NCI-H526 (cell line): Measurements from ENCODE around the gene C1orf50.
"Not testable (repeated sequence)": the region's sequence is repeated elsewhere in the genome, so short reads cannot be mapped to it uniquely, and the experiment has no call there.

Experiments
- DNase-seq, 2 experiments: peaks; one replicate each; lab custom pipeline; 2025; lab: John Stamatoyannopoulos, UW

Gene C1orf50

GRCh38 chr1:42739753-42740700, 27.0 kb upstream of the C1orf50 start, which contains the start of gene CLDN19:
Gene CLDN19 (minus strand): TSS chr1:42740236. CDS start chr1:42740063, 173 bp downstream.
- peak in 1 of 2 experiments; percentile 72 for DNase-seq

- peak; percentile 68 to 90 for DNase-seq
Measured at GRCh38 chr1:42740851-42741580, 26.0 kb upstream of the C1orf50 start.

GRCh38 chr1:42741706-42742105, 25.3 kb upstream of the C1orf50 start:
- DNase-seq, result no peak

GRCh38 chr1:42742141-42742540, 24.9 kb upstream of the C1orf50 start:
- DNase-seq, result no peak

GRCh38 chr1:42742617-42743316, 24.3 kb upstream of the C1orf50 start:
- no peak for DNase-seq

- DNase-seq, result no peak
Measured at GRCh38 chr1:42743317-42744147, 23.5 kb upstream of the C1orf50 start.

GRCh38 chr1:42744148-42744413, 23.0 kb upstream of the C1orf50 start:
- DNase-seq, result no peak

- no peak for DNase-seq
Measured at GRCh38 chr1:42745851-42746250, 21.2 kb upstream of the C1orf50 start.

- no peak for DNase-seq
Measured at GRCh38 chr1:42746436-42747105, 20.5 kb upstream of the C1orf50 start.

GRCh38 chr1:42747125-42747524, 19.9 kb upstream of the C1orf50 start:
- DNase-seq, result peak; percentile 52 to 89

- DNase-seq, result no peak
Measured at GRCh38 chr1:42748021-42748420, 19.0 kb upstream of the C1orf50 start.

- no peak for DNase-seq
Measured at GRCh38 chr1:42748461-42749410, 18.3 kb upstream of the C1orf50 start.

- no peak for DNase-seq
Measured at GRCh38 chr1:42750041-42750440, 17.0 kb upstream of the C1orf50 start.

- DNase-seq, result not testable (repeated sequence)
Measured at GRCh38 chr1:42751511-42752070, 15.5 kb upstream of the C1orf50 start.

GRCh38 chr1:42752284-42752683, 14.8 kb upstream of the C1orf50 start:
- DNase-seq, result no peak

- no peak for DNase-seq
Measured at GRCh38 chr1:42753070-42753469, 14.0 kb upstream of the C1orf50 start.

- peak; percentile 47 to 89 for DNase-seq
Measured at GRCh38 chr1:42756956-42757891, 9.8 kb upstream of the C1orf50 start.

GRCh38 chr1:42757892-42758275, 9.2 kb upstream of the C1orf50 start:
- no peak for DNase-seq
